HG03196 (cell line): Measurements from ENCODE around the gene ZDHHC22.

ENCODE experiments used
- ATAC-seq: cut with Tn5 transposase; IDR thresholded peaks from one replicate; pipeline ENCODE4 v1.9.1; 2021; ENCODE audit not compliant: unreplicated experiment

Gene ZDHHC22

GRCh38 chr14:77084985-77085384, 56.6 kb downstream of the ZDHHC22 start:
- ATAC-seq, result no peak

GRCh38 chr14:77083082-77083481, 58.5 kb downstream of the ZDHHC22 start:
- ATAC-seq, result no peak

- ATAC-seq, result no peak
Measured at GRCh38 chr14:77082356-77082755, 59.2 kb downstream of the ZDHHC22 start.
